Measurements from ENCODE around the gene RABL6. TPM values are rescaled to one million over a fixed set of nuclear protein-coding genes. Genes with fewer than 3 reads are reported as not detected.
"Not testable (repeated sequence)": the region's sequence is repeated elsewhere in the genome, so short reads cannot be mapped to it uniquely, and the experiment has no call there.

Gene RABL6
- total RNA-seq, 1 donor = 49.8 TPM

- no peak for DNase-seq (ENCODE audit: low read depth)
These were observed 22.5 kb downstream of the RABL6 start for GRCh38 chr9:136829981-136830885.

GRCh38 chr9:136831002-136831719 lies 23.4 kb downstream of the RABL6 start:
- no peak for DNase-seq (ENCODE audit: low read depth)
- H3K4me3 ChIP-seq (ENCODE audit: low read depth, low read length) = no peak overlapping the region
- no peak for TF ChIP-seq CTCF (IDR thresholded peaks at IDR 0.05; ENCODE audit: insufficient read depth, low read length)

More at GRCh38 chr9:136829981-136830885, 22.5 kb downstream of the RABL6 start:
- no peak for TF ChIP-seq CTCF (IDR thresholded peaks at IDR 0.05; ENCODE audit: insufficient read depth, low read length)
- H3K4me3 ChIP-seq (ENCODE audit: low read depth, low read length) = no peak overlapping the region

GRCh38 chr9:136831720-136832104 lies 24.0 kb downstream of the RABL6 start:
- TF ChIP-seq CTCF (IDR thresholded peaks at IDR 0.05; ENCODE audit: insufficient read depth, low read length) = no peak
- DNase-seq (ENCODE audit: low read depth) = no peak
- no peak overlapping the region for H3K4me3 ChIP-seq (ENCODE audit: low read depth, low read length)

DNA sequence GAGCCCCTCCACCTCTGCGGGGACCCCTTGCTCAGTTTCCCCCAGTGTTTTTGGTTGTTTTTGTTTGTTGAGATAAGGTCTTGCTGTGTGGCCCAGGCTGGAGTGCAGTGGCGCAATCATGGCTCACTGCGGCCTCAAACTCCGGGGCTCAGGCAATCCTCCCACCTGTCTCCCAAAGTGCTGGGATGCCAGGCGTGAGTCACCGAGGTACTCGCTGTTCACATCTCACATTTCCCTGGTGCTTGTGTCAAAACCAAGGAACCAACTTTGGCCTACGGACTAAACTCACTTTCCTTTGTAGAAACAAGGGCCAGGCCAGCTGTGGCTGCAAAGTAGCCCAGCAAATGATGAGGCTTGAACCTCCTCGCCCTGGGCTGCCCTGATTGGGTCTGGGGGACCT lies 24.8 kb downstream of the RABL6 start:
- DNase-seq (ENCODE audit: low read depth) = no peak
- H3K4me3 ChIP-seq (ENCODE audit: low read depth, low read length) = no peak overlapping the region
- TF ChIP-seq CTCF (IDR thresholded peaks at IDR 0.05; ENCODE audit: insufficient read depth, low read length) = no peak

- not testable (repeated sequence) for DNase-seq (ENCODE audit: low read depth); H3K4me3 ChIP-seq (ENCODE audit: low read depth, low read length)
These were observed 25.8 kb downstream of the RABL6 start for GRCh38 chr9:136833381-136834048.

DNA sequence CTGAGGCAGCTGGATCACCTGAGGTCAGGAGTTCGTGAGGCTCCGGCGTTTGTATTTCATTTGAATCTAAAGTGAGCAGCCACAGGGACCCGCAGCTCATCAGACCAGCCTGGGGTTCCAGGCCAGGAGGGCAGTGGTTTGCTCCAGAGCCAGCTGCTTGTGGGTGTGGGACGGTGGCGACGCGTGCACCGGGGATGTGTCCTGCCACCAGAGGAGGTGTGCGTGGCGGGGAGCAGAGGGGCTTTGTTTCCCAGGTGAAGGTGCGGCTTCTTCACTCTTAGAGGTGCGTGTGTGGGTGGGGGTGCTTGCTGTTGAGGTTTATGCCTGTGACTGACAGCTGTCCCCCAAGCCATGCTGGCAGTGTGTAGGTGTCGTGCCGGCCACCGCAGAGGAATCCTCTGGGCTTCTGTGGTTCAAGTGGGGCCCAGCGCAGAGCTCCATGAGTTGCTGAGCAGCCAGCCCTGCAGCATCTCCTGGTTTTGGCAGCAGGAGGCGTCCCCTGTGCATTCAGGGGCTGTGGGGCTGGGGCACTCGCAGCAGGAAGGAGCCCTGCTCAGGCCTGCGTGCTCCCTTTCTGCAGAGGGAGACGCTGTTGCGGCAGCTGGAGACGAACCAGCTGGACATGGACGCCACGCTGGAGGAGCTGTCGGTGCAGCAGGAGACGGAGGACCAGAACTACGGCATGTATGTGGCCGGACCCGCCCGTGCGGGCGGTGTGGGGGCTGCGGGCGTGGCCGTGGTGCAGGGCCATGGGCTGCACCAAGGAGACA lies 27.6 kb downstream of the RABL6 start:
- TF ChIP-seq CTCF (IDR thresholded peaks at IDR 0.05; ENCODE audit: insufficient read depth, low read length) = no peak
- DNase-seq (ENCODE audit: low read depth) = no peak
- H3K4me3 ChIP-seq (ENCODE audit: low read depth, low read length) = no peak overlapping the region

Measured in fibroblast of the aortic adventitia (primary cell).